SIG-M5 treated with dmso at 0.1 percent for 504 hours (cell line): ENCODE data around the gene TRIM41.
"Not testable (repeated sequence)": the region's sequence is repeated elsewhere in the genome, so short reads cannot be mapped to it uniquely, and the experiment has no call there.

Experiments
- DNase-seq: peaks from one replicate; lab custom pipeline; 2025; ENCODE audit not compliant: unreplicated experiment; lab: John Stamatoyannopoulos, UW

The TRIM41 gene

DNA sequence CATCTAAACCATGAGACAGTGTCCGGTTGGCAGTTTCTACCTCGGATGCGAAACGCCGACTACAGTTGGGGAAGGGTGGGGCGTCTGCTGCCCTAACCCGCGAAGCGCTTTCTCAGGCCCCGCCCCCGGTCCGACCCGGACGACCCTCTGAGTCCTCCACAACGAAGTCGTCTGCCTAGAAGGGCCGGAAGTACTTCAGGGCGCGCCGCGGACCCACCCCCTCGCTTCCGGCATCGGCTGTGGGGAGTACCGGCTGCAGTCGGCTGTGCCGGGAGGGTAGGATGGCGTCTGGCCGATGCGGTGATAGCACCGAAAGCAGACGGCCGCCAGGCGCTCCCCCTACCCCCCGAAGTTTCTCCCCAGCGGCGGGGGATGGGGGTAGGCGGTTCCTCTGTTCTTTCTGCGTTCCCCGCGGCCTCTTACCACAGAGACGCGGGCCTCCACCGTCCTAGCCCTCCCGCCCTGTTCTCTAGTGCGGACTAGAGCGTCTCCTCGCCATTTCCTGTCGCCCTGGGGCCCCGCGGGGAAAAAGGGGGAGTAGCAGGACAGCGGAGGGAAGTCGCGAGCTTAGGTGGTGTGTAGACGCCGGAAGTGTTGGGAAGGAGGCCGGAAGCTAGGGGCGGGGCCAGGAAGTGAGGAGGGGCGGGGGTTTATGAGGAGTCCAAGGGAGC is at the start of gene TRIM41:
Gene TRIM41, plus strand, starts transcription at position 224 of the 671 bp plus-strand sequence. CDS start 719 bp downstream, outside the sequence.
- no peak for DNase-seq

DNA sequence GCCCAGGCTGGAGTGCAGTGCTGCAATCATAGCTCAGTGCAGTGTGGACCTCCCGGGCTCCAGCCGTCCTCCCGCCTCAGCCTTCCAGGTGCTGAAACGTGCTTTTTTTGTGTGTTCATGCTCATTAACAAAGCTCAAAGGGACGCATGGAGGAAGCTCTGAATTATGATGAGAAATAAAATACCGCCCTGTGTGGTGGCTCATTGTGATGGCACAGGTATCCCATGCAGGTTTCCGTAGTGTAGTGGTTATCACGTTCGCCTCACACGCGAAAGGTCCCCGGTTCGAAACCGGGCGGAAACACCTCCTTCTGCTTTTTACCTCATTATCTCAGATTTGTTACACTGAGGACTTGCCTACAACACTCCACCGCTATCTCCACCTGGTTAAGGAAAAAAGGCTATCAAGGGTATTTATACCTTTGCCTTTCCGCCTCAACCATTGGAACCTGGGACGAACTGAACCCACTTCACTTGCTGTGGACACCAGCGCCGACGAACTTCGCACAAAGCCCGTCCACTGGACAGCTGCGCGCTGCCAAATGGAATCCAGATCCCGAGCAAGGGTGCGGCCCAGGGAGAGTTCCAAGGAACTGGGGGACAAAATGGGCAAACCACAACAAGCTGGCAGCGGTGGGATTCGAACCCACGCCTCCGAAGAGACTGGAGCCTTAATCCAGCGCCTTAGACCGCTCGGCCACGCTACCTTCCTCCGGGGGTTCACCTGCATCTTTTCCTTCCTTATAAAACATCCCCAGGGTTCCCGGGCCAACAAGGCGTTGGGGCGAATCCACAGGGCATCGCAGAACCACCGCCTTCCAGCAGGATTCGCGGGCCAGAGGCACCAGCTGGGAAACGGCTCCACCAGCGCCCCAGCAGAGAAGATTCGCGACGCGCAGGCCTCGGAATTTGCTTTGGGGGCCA is 49.4 kb upstream of the TRIM41 start:
- no peak for DNase-seq

DNA sequence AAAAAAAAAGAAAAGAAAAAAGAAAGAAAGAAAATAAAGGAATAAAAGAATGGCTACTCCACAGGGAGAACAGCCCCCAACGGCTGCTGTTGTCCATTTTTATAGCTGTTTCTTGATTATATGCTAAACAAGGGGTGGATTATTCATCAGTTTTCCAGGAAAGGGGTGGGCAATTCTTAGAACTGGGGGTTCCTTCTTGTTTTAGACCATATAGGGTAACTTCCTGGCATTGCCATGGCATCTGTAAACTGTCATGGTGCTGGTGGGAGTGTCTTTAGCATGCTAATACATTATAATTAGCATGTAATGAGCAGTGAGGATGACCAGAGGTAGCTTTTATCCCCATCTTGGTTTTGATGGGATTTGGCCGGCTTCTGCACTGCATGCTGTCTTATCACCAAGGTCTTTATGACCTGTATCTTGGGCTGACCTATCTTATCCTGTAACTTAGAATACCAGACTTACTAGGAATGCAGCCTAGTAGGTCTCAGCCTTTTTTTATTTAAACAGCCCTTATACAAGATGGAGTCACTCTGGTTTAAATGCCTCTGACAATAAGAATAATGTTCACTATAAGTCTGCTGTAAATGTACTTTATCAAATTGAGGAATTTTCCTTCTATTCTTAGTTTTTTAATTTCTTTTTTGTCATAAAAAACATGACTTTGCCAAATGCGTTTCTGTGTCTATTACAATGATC is 46.7 kb upstream of the TRIM41 start:
- DNase-seq = no peak

DNA sequence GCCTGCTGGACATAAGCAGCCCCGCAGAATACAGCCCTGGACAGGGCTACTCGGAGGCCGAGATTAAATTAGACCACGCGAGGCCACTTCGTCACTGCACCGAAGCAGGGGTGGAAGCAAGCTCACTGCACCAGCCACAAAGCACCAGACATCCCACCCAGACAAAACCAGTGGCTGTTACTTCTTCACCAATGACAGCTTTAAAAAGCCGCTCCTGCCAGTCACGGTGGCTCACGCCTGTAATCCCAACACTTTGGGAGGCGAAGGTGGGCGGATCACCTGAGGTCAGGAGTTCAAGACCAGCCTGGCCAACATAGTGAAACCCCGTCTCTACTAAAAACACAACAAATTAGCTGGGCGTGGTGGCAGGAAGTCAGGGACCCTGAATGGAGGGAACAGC is 45.5 kb upstream of the TRIM41 start:
- not testable (repeated sequence) for DNase-seq

DNA sequence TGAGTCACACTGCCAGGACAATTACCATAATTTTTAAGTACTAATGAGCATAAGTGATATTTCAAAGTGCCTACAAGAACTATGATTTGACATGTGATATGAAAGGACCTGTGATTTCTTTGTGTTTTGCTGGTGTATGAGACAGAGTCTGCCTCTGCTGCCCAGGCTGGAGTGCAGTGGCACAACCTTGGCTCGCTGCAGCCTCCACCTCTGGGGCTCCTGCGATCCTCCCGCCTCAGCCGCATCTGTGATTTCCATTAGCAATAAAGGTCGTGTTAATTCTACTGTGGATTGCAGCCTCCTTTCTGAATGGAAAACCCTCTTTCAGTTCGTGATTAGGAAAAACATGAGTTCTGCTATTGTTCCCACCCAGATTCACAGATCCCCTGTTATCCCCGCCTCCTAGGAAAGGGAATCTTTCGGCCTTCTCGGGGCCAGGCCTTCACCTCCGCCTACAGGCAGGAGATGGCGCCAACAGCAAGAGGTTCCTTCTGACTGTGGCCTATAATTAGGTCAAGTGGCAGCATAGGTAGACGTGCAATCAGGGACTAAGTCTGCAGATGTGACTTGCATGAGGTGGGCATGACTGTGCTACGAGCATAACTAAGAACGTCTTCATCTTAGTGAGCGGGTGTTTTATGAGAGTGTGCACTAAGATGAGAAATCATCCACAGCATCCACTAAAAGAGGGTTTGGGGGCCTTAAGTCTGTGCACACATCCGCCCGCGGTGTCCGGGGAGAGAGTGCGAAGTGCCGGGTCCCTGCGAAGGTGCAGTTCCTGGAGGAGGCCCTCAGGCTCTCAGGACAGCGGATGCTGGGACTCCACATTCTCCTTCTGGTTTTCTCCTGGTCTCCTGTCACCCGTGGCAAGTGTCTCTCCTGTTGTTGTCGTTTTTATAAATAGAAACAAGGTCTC is 41.2 kb upstream of the TRIM41 start:
- DNase-seq = no peak

DNA sequence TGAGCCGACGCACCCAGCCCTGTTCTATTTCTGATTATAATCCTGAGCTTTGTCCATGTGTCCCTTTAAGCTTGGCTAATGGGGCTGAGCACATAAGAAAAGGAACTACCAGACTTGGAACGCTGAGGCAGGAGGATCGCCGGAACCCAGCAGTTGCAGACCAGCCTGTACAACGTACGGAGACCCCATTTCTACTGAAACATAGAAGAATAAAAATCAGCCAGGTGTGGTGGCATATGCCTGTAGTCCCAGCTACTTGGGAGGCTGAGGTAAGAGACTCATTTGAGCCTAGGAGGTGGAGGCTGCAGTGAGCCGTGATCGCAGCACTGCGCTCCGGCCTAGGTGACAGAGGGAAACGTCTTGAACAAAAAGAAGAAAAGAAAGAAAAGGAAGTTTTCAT is 40.4 kb upstream of the TRIM41 start:
- DNase-seq = no peak

DNA sequence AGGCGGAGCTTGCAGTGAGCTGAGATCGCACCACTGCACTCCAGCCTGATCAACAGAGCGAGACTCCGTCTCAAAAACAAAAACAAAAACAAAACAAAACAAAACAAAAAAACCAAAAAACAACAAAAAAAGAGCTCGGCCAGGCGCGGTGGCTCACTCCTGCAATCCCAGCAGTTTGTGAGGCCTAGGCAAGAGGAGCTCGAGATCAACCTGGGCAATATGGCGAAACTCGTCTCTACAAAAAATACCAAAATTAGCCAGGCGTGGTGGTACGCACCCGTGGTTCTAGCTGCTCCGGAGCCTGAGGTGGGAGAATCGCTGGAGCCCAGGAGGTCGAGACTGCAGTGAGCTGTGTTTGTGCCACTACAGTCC is 38.2 kb upstream of the TRIM41 start:
- no peak for DNase-seq

DNA sequence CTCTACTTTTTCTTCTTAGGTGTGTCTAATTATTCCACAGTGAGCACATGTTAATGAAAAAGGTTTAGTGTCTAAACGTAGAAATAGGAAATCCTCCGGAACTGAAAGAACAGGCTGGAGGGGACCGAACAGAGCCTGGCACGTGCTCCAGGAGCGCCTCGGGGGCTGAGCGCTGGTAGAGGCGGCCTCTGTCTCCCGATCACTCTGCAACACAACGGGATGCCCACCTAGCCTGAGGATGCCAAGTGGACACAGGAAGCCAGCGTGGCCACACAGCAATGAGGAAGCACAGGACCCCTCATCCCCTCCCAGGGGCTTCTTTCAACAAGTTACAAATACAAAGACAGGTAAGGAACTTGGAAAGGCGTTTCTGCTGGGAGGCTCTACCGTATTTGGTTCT is 37.5 kb upstream of the TRIM41 start:
- no peak for DNase-seq

DNA sequence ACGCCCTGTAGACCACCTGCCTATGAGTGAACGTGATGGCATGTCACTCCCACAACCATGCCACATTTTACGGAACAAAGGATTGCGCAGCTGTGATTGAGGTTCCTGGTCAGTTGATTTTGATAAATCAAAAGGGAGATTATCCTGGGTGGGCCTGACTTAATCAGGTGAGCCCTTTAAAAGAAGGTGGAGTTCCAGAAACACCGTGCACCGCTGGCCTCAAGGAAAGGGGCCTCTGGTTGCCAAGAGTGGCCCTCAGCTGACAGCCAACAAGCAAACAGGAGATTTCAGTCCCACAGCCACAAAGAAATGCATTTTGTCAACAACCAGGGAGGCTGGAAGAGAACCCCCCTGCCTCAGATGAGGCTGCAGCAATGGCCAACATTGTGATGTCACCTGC is 37.1 kb upstream of the TRIM41 start:
- DNase-seq = no peak

DNA sequence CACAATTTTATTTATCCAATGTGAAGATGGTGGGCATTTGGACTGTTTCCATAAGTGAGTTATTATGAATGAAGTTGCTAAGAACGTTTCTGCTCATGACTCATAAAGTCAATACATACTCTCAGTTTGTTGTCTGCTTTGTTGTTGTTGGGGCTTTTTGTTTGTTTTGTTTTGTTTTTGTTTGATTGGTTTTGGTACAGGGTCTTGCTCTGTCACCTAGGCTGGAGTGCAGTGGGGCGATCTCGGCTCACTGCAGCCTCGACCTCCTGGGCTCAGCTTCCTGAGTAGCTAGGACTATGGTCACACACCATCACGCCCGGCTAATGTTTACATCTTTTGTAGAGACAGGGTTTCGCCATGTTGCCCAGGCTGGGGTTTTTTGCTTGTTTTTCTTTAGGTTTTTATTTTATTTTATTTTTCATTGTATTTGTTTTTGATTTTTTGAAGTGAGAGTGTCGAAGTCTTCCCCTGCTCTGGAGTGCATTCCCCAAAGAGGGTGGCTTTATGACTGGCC is 36.0 kb upstream of the TRIM41 start:
- no peak for DNase-seq

DNA sequence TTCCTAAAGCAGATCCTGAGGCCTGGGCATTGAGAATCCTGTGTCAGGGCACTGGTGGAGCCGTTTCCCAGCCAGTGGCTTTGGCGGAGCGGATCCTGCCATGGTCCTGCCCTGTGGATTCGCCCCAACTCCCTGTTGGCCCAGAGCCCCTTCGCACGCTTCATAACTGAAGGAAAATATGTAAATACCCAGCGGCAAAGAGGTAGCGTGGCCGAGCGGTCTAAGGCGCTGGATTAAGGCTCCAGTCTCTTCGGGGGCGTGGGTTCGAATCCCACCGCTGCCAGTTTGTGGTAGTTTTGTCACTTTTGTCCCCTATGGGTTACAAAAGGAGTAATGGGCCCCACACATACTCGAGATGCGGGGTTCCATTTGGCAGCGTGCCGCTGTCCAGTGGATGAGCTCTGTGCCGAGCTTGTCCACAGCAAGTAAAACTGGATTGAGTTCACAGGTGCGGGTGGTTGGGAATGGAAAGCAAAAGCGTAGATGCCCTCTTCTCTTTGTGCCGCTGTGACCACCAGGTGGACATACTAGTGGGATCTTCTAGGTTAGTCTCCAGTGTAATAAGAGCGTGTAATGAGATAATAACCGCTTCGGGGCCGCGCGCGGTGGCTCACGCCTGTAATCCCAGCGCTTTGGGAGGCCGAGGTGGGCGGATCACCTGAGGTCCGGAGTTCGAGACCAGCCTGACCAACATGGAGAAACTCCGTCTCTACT is 35.4 kb upstream of the TRIM41 start:
- no peak for DNase-seq

DNA sequence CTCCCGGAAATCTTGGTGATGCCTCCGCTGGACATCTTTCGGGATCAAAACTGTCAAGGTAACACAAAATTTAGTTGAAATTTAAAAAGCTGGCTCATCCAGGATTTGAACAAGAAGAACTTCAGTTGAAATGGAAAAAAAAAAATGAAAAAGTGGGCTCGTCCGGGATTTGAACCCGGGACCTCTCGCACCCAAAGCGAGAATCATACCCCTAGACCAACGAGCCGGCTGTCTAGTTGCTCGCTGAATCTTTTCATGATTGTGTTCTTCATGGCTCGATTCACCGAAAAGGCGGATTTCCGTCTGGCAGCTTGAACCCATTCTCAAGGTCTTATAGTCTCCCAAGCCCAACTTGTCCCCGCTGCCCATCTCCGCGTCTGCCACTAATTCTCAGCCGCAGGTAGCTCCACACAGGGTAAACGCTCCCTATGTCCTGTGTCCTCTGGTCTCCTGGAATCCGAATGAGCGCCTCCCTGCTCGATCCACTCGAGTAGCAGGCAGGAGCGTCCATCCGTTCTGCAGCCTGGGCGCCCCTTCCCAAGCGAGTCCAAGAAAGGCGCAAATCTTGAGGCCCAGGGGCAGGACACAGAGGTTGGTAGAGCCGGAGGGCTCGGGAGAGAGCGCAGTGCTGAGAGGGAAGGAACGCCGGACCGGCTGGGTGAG is 34.2 kb upstream of the TRIM41 start:
- DNase-seq = no peak

DNA sequence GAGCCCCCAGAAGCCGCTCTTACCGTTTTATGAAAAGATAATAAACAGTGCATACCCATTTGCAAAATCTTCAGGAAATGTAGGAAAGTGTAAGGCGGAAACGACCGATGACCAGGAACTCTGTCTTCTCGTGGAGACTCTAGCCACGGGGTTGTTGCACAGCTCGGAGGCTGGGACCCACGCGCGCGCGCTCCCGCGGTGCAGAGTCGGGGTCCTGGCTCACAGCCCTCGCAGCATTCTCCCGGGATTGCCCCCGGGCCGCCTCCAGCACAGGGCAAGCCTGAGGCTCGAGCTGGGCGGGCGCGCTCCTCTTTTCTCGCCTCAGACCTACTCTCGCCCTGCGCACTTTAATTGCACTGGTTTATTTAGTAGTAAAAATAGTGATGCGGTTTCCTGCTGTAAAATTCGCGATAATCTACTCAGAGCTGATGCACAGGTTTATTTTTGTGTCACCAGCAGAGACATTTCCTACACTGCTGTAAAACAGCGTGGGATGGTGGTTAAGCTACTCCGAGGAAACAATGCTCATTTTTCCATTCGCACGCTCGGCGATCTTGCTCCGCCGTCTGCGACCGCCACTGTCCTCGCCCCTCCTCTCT is 33.6 kb upstream of the TRIM41 start:
- DNase-seq = no peak

DNA sequence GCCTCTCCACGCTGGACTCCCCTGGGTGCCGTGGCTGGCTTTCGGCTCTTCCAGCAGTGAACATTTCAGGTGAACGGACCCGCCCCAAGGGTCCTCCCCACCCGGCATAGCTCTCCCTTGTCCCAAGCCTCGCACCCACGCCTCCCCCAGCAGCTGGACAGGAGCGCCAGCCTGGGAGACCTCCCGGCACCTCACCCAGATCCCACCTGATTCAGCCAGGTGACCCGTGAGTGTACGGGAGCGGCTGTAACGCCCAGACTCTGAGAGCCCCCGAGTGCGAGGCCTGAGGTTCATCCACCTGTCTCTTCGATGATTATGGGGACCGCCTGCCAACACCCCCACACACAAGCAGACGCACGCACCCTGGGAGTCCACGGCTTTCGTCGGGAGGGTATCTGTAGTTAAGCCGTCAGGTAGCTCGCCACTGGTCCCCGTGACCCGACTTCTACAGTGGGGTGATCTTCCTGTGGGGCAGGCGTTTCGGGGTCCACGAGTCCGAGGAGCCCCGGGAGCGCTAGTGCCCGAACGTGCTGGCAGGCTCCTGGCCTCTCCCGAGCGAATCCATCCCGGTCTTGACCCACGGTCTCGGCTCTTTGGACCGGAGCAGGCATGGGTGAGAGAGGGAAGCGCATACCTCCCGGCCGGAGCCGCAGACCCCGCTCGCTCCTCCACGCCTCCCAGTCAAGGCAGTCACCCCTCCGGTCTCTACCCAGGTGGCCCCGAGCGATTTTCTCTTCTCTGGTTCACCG is 32.9 kb upstream of the TRIM41 start:
- no peak for DNase-seq

DNA sequence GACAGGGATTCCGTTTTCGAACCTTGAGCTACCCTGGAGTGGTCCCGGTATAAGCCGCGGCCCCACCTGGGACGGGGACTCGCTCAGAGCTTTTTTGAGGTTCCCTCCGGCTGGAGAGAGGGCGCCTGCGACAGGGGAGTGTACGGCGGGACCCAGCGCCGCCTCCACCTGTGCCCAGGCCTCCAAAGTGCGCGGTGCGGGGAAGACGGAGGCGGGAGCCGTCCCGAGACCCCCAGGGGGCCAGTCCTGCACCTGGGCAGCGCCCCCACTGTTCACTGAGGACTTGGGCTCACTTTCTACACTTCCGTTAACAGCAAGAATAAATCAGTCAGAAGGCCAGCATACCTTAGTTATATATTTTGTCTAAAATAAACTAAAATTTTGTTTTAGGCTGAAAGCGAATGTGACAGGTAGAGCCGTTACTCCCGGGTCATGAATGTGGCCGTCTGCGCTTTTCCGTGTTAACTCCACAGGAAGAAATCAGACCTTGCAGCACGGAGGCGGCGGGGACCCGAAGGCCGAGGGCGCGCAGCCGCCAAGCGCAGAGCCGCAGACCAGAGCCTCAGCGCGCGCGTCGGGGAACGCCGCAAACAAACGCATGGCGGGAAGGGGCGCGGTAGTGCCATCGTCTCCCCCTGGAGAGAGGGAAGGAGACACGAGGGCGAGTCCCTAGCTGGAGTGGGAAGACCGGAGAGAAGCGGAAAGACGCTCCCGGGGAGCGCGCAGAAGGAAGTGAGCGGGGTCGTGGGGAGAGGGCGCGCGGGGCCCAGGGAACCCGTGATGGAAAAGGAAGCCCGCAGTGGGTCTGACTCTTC is 32.2 kb upstream of the TRIM41 start:
- no peak for DNase-seq

DNA sequence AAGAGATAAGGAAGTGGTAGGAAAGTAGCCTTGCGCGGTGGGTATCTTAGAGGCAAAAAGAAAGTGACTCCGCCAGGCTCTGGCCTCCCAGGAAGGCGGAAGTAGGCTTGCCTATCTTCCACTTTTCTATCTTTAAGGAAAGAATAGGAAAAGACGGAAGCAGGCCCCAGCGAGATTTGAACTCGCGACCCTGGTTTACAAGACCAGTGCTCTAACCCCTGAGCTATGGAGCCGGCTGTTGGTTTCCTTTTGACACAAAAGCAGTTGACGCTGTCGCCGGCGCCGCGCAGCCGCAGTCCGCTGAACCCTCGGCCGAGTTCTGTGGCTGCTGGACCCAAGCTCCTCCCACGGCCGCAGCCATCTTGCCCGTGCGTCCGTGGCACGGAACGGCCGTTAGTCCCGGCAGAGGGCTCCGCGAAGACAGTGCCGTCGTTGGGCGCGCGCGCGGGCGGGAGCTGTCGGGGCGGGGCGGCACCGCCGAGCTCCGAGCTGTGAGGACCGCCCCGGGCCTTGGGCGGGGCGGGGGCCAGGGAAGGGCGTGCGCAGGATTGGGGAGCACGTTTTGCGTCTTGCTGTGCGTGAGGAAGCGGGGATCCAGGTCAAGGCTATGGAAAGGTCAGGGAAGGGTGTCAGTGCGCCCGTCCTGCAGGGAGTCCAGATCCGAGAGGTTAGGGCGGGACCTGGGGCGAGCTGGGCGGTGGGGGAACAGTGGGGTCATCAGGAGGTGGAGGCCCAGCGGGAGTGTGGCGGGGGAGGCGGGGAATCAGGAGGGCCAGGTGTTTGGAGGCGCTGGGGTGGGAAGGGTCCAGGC is 31.4 kb upstream of the TRIM41 start:
- no peak for DNase-seq
